RWPE2 (cell line): ENCODE data around the gene DUSP22.
A peak's percentile ranks its signal among the peaks of the same experiment; 100 is the strongest.

ENCODE experiments used
- ATAC-seq: fragments of 200-7000 bp; cut with Tn5 transposase; 3 replicates; pipeline ENCODE4 v1.9.1; 2021; ENCODE audit warnings: low read depth
- DNase-seq: peaks from one replicate; pipeline ENCODE4 v3.0.0-alpha.2; 2020; ENCODE audit warnings: low spot score
- H3K27ac ChIP-seq: fragments of 450-650 bp; 2 replicates; pipeline ENCODE4 v1.5.1; 2017; ENCODE audit warnings: mild to moderate bottlenecking; ENCODE audit not compliant: poor library complexity, severe bottlenecking
- H3K27me3 ChIP-seq: fragments of 250-450 bp; sonication (Bioruptor Pico); 2 replicates; pipeline ENCODE4 v1.5.1; 2021; ENCODE audit warnings: mild to moderate bottlenecking, moderate library complexity; ENCODE audit not compliant: insufficient read depth, poor library complexity, severe bottlenecking
- H3K36me3 ChIP-seq: fragments of 250-450 bp; sonication (Bioruptor Pico); 2 replicates; pipeline ENCODE4 v1.5.1; 2020; ENCODE audit warnings: low read depth, mild to moderate bottlenecking, moderate library complexity
- H3K4me1 ChIP-seq: fragments of 250-450 bp; sonication (Bioruptor Pico); 2 replicates; pipeline ENCODE4 v1.5.1; 2021; ENCODE audit warnings: mild to moderate bottlenecking, moderate library complexity; ENCODE audit not compliant: insufficient read depth, poor library complexity, severe bottlenecking
- H3K4me3 ChIP-seq: fragments of 250-450 bp; sonication (Bioruptor Pico); 2 replicates; pipeline ENCODE4 v1.5.1; 2021; ENCODE audit warnings: mild to moderate bottlenecking, moderate library complexity; ENCODE audit not compliant: severe bottlenecking
- H3K9me3 ChIP-seq: fragments of 250-450 bp; sonication (Bioruptor Pico); 2 replicates; pipeline ENCODE4 v1.5.1; 2021; ENCODE audit warnings: mild to moderate bottlenecking, moderate library complexity; ENCODE audit not compliant: severe bottlenecking
- CTCF ChIP-seq: fragments of 450-650 bp; IDR thresholded peaks from one replicate; pipeline ENCODE4 v1.5.1; 2017; ENCODE audit warnings: mild to moderate bottlenecking, moderate library complexity; ENCODE audit not compliant: poor library complexity, severe bottlenecking

Gene DUSP22

GRCh38 chr6:287489-287860, 4.8 kb upstream of the DUSP22 start:
- Histone ChIP-seq H3K9me3 (no peaks in the 10 kb centered on the region), H3K4me3 (no peak overlapping the region), H3K27me3 (peaks cover 3% of the 10 kb centered on the region), H3K36me3 (no peaks in the 10 kb centered on the region), H3K27ac (no peak overlapping the region), H3K4me1 (no peaks in the 10 kb centered on the region)
- TF ChIP-seq CTCF = no peak
- DNase-seq = no peak
- ATAC-seq = no peak

- Histone ChIP-seq H3K27me3 (peaks cover 3% of the 10 kb centered on the region), H3K36me3 (no peaks in the 10 kb centered on the region), H3K27ac (no peak overlapping the region), H3K9me3 (no peaks in the 10 kb centered on the region), H3K4me3 (no peak overlapping the region), H3K4me1 (no peaks in the 10 kb centered on the region)
- DNase-seq (no peak), ATAC-seq (no peak)
- TF ChIP-seq CTCF = no peak
Measured at GRCh38 chr6:288866-289265, 3.4 kb upstream of the DUSP22 start.

- H3K36me3 ChIP-seq = no peaks in the 10 kb centered on the region
- no peaks in the 10 kb centered on the region for H3K27me3 ChIP-seq
- no peak for ATAC-seq
- H3K4me3 ChIP-seq = no peak overlapping the region
- peaks cover 3% of the 10 kb centered on the region for H3K4me1 ChIP-seq
- H3K27ac ChIP-seq = no peak overlapping the region
- no peaks in the 10 kb centered on the region for H3K9me3 ChIP-seq
- DNase-seq = no peak
- no peak for TF ChIP-seq CTCF
Measured at GRCh38 chr6:290111-290922, 2.0 kb upstream of the DUSP22 start.

GRCh38 chr6:291204-291696, 1.0 kb upstream of the DUSP22 start:
- DNase-seq (no peak), ATAC-seq (peak; percentile 11; the same call in 2 of the 3 replicates)
- Histone ChIP-seq H3K9me3 (no peaks in the 10 kb centered on the region), H3K4me3 (peak overlapping the region; percentile 50), H3K27ac (peak overlapping the region; percentile 73), H3K36me3 (no peaks in the 10 kb centered on the region), H3K4me1 (peaks cover 3% of the 10 kb centered on the region), H3K27me3 (no peaks in the 10 kb centered on the region)
- no peak for TF ChIP-seq CTCF
